ENCODE measurements around the gene TNMD. TPM values are rescaled to one million over a fixed set of nuclear protein-coding genes. Genes with fewer than 3 reads are reported as not detected.

The TNMD gene
- total RNA-seq, 1 experiment from 2014 or later: not detected

GRCh38 chrX:100600340-100600739 is 15.6 kb downstream of the TNMD start:
- TF ChIP-seq CTCF (IDR thresholded peaks at IDR 0.05; ENCODE audit: insufficient read depth in 1 of 2, low read depth in 1 of 2, low read length in 1 of 2, severe bottlenecking in 1 of 2, unreplicated experiment in 1 of 2): no peak
- no peaks in the 10 kb centered on the region for H3K9me3 ChIP-seq
- intact Hi-C loops (cut with micrococcal nuclease; ENCODE audit: unreplicated experiment): no loop called here
- Mint-ChIP-seq H3K36me3 (ENCODE audit: insufficient read depth, unreplicated experiment) (no peaks in the 10 kb centered on the region), H3K4me1 (ENCODE audit: low read depth, unreplicated experiment) (no peaks in the 10 kb centered on the region), H3K27ac (ENCODE audit: unreplicated experiment) (no peak overlapping the region), H3K27me3 (ENCODE audit: insufficient read depth, unreplicated experiment) (no peaks in the 10 kb centered on the region), H3K4me3 (ENCODE audit: unreplicated experiment) (no peak overlapping the region), H3K9me3 (ENCODE audit: unreplicated experiment) (no peaks in the 10 kb centered on the region)
- DNase-seq: no peak
- no peaks in the 10 kb centered on the region for H3K36me3 ChIP-seq (ENCODE audit: control insufficient read depth, insufficient read depth, low read length)
- ChIA-PET POLR2A (no interaction called here), CTCF (no interaction called here)
- no peaks in the 10 kb centered on the region for H3K4me1 ChIP-seq
- no peak overlapping the region for H3K4me3 ChIP-seq (ENCODE audit: low read depth, low read length)
- BruUV-seq (replicated peaks): no TSS peak
- no peaks in the 10 kb centered on the region for H3K27me3 ChIP-seq (replicated peaks; ENCODE audit: control insufficient read depth, insufficient read depth, low read length)

GRCh38 chrX:100600758-100601157 is 16.0 kb downstream of the TNMD start:
- no TSS peak for BruUV-seq (replicated peaks)
- Mint-ChIP-seq H3K4me1 (ENCODE audit: low read depth, unreplicated experiment) (no peaks in the 10 kb centered on the region), H3K4me3 (ENCODE audit: unreplicated experiment) (no peak overlapping the region), H3K9me3 (ENCODE audit: unreplicated experiment) (no peaks in the 10 kb centered on the region), H3K36me3 (ENCODE audit: insufficient read depth, unreplicated experiment) (no peaks in the 10 kb centered on the region), H3K27me3 (ENCODE audit: insufficient read depth, unreplicated experiment) (no peaks in the 10 kb centered on the region), H3K27ac (ENCODE audit: unreplicated experiment) (no peak overlapping the region)
- Histone ChIP-seq H3K9me3 (no peaks in the 10 kb centered on the region), H3K27me3 (replicated peaks; ENCODE audit: control insufficient read depth, insufficient read depth, low read length) (no peaks in the 10 kb centered on the region), H3K4me3 (ENCODE audit: low read depth, low read length) (no peak overlapping the region), H3K4me1 (no peaks in the 10 kb centered on the region), H3K36me3 (ENCODE audit: control insufficient read depth, insufficient read depth, low read length) (no peaks in the 10 kb centered on the region)
- ChIA-PET POLR2A (no interaction called here), CTCF (no interaction called here)
- intact Hi-C loops (cut with micrococcal nuclease; ENCODE audit: unreplicated experiment): no loop called here
- DNase-seq: no peak
- TF ChIP-seq CTCF (IDR thresholded peaks at IDR 0.05; ENCODE audit: insufficient read depth in 1 of 2, low read depth in 1 of 2, low read length in 1 of 2, severe bottlenecking in 1 of 2, unreplicated experiment in 1 of 2): no peak

GRCh38 chrX:100606753-100607152 is 22.0 kb downstream of the TNMD start:
- H3K9me3 Mint-ChIP-seq (ENCODE audit: unreplicated experiment): no peaks in the 10 kb centered on the region
- BruUV-seq (replicated peaks): no TSS peak
- H3K27ac Mint-ChIP-seq (ENCODE audit: unreplicated experiment): no peak overlapping the region
- H3K36me3 Mint-ChIP-seq (ENCODE audit: insufficient read depth, unreplicated experiment): no peaks in the 10 kb centered on the region
- ChIA-PET CTCF (no interaction called here), POLR2A (no interaction called here)
- no peak overlapping the region for H3K4me3 ChIP-seq (ENCODE audit: low read depth, low read length)
- H3K4me1 ChIP-seq: no peaks in the 10 kb centered on the region
- DNase-seq: no peak
- no peak for TF ChIP-seq CTCF (IDR thresholded peaks at IDR 0.05; ENCODE audit: insufficient read depth in 1 of 2, low read depth in 1 of 2, low read length in 1 of 2, severe bottlenecking in 1 of 2, unreplicated experiment in 1 of 2)
- no peaks in the 10 kb centered on the region for H3K27me3 ChIP-seq (replicated peaks; ENCODE audit: control insufficient read depth, insufficient read depth, low read length)
- no peaks in the 10 kb centered on the region for H3K36me3 ChIP-seq (ENCODE audit: control insufficient read depth, insufficient read depth, low read length)
- H3K27me3 Mint-ChIP-seq (ENCODE audit: insufficient read depth, unreplicated experiment): no peaks in the 10 kb centered on the region
- intact Hi-C loops (cut with micrococcal nuclease; ENCODE audit: unreplicated experiment): no loop called here
- H3K4me1 Mint-ChIP-seq (ENCODE audit: low read depth, unreplicated experiment): no peaks in the 10 kb centered on the region
- H3K4me3 Mint-ChIP-seq (ENCODE audit: unreplicated experiment): no peak overlapping the region
- H3K9me3 ChIP-seq: no peaks in the 10 kb centered on the region
